HEK293 (cell line): ENCODE data around the gene TCP11X2.

Source experiments
- BCL11A ChIP-seq: fragments of 450-650 bp; formaldehyde crosslinking; IDR thresholded peaks from 2 replicates; pipeline ENCODE4 v1.5.1; 2016; ENCODE audit warnings: low read depth, missing biosample characterization, missing genetic modification characterization
- BCL11B ChIP-seq: fragments of 450-650 bp; formaldehyde crosslinking; IDR thresholded peaks from 2 replicates; pipeline ENCODE4 v1.5.1; 2016; ENCODE audit warnings: low read depth, missing biosample characterization, missing genetic modification characterization
- GFI1B ChIP-seq: fragments of 450-650 bp; formaldehyde crosslinking; IDR thresholded peaks from 2 replicates; pipeline ENCODE4 v1.5.1; 2016; ENCODE audit warnings: missing biosample characterization, missing genetic modification characterization
- GLIS1 ChIP-seq: fragments of 450-650 bp; formaldehyde crosslinking; IDR thresholded peaks from 2 replicates; pipeline ENCODE4 v1.5.1; 2016; ENCODE audit warnings: missing biosample characterization, missing genetic modification characterization
- INSM2 ChIP-seq: fragments of 450-650 bp; formaldehyde crosslinking; IDR thresholded peaks from 2 replicates; pipeline ENCODE4 v1.5.1; 2016; ENCODE audit warnings: missing biosample characterization, missing genetic modification characterization
- KLF8 ChIP-seq: fragments of 450-650 bp; formaldehyde crosslinking; IDR thresholded peaks from 2 replicates; pipeline ENCODE4 v1.5.1; 2016; ENCODE audit warnings: missing biosample characterization, missing genetic modification characterization
- REST ChIP-seq: fragments of 450-650 bp; formaldehyde crosslinking; IDR thresholded peaks from 2 replicates; pipeline ENCODE4 v1.5.1; 2016; ENCODE audit warnings: missing biosample characterization, missing genetic modification characterization
- SP3 ChIP-seq: fragments of 450-650 bp; formaldehyde crosslinking; IDR thresholded peaks from 2 replicates; pipeline ENCODE4 v1.5.1; 2016; ENCODE audit warnings: missing biosample characterization, missing genetic modification characterization
- YY2 ChIP-seq: fragments of 450-650 bp; formaldehyde crosslinking; IDR thresholded peaks from 2 replicates; pipeline ENCODE4 v1.5.1; 2016; ENCODE audit warnings: missing biosample characterization, missing genetic modification characterization
- ZBTB8A ChIP-seq: fragments of 450-650 bp; formaldehyde crosslinking; IDR thresholded peaks from 2 replicates; pipeline ENCODE4 v1.5.1; 2016; ENCODE audit warnings: missing biosample characterization, missing genetic modification characterization
- ZEB2 ChIP-seq: fragments of 450-650 bp; formaldehyde crosslinking; IDR thresholded peaks from 2 replicates; pipeline ENCODE4 v1.5.1; 2016; ENCODE audit warnings: missing biosample characterization, missing genetic modification characterization
- ZIC2 ChIP-seq: fragments of 450-650 bp; formaldehyde crosslinking; IDR thresholded peaks from 2 replicates; pipeline ENCODE4 v1.5.1; 2016; ENCODE audit warnings: missing biosample characterization, missing genetic modification characterization
- ZNF148 ChIP-seq: fragments of 450-650 bp; formaldehyde crosslinking; IDR thresholded peaks from 2 replicates; pipeline ENCODE4 v1.5.0; 2017; ENCODE audit warnings: missing biosample characterization, missing genetic modification characterization, borderline replicate concordance
- ZNF155 ChIP-seq: fragments of 450-650 bp; formaldehyde crosslinking; IDR thresholded peaks from 2 replicates; pipeline ENCODE4 v1.5.1; 2016; ENCODE audit warnings: missing biosample characterization, missing genetic modification characterization
- ZNF157 ChIP-seq: fragments of 450-650 bp; formaldehyde crosslinking; IDR thresholded peaks from 2 replicates; pipeline ENCODE4 v1.5.1; 2016; ENCODE audit warnings: missing biosample characterization, missing genetic modification characterization
- ZNF169 ChIP-seq: fragments of 450-650 bp; formaldehyde crosslinking; IDR thresholded peaks from 2 replicates; pipeline ENCODE4 v1.5.1; 2016; ENCODE audit warnings: missing biosample characterization, missing genetic modification characterization
- ZNF239 ChIP-seq: fragments of 450-650 bp; formaldehyde crosslinking; IDR thresholded peaks from 2 replicates; pipeline ENCODE4 v1.5.1; 2016; ENCODE audit warnings: missing biosample characterization, missing genetic modification characterization
- ZNF280D ChIP-seq: fragments of 450-650 bp; formaldehyde crosslinking; IDR thresholded peaks from 2 replicates; pipeline ENCODE4 v1.5.1; 2016; ENCODE audit warnings: missing biosample characterization, missing genetic modification characterization
- ZNF341 ChIP-seq: fragments of 450-650 bp; formaldehyde crosslinking; IDR thresholded peaks from 2 replicates; pipeline ENCODE4; 2016; ENCODE audit warnings: low read depth, missing biosample characterization, missing genetic modification characterization
- ZNF585B ChIP-seq: fragments of 450-650 bp; formaldehyde crosslinking; IDR thresholded peaks from 2 replicates; pipeline ENCODE4 v1.5.1; 2016; ENCODE audit warnings: missing biosample characterization, missing genetic modification characterization
- ZNF600 ChIP-seq: fragments of 450-650 bp; formaldehyde crosslinking; IDR thresholded peaks from 2 replicates; pipeline ENCODE4 v1.5.1; 2016; ENCODE audit warnings: missing biosample characterization, missing genetic modification characterization
- ZNF624 ChIP-seq: fragments of 450-650 bp; formaldehyde crosslinking; IDR thresholded peaks from 2 replicates; pipeline ENCODE4 v1.5.1; 2017; ENCODE audit warnings: missing biosample characterization, missing genetic modification characterization
- ZNF639 ChIP-seq: fragments of 450-650 bp; formaldehyde crosslinking; IDR thresholded peaks from 2 replicates; pipeline ENCODE4 v1.5.1; 2016; ENCODE audit warnings: missing biosample characterization, missing genetic modification characterization
- ZNF645 ChIP-seq: fragments of 450-650 bp; formaldehyde crosslinking; IDR thresholded peaks from 2 replicates; pipeline ENCODE4; 2016; ENCODE audit warnings: missing biosample characterization, missing genetic modification characterization
- ZNF654 ChIP-seq: fragments of 450-650 bp; formaldehyde crosslinking; IDR thresholded peaks from 2 replicates; pipeline ENCODE4 v1.5.1; 2016; ENCODE audit warnings: low read depth, missing biosample characterization, missing genetic modification characterization

Gene TCP11X2

GRCh38 chrX:102515975-102516941, 44.6 kb upstream of the TCP11X2 start, which contains the start of gene TMSB15A (continued):
- no peak for TF ChIP-seq ZNF148
- no peak for TF ChIP-seq ZEB2 (tag by site-specific recombination)
- no peak for TF ChIP-seq ZNF239 (tag by site-specific recombination)
- TF ChIP-seq ZBTB8A: peak; percentile 69
- no peak for TF ChIP-seq ZNF624
- no peak for TF ChIP-seq INSM2 (tag by site-specific recombination)
- no peak for TF ChIP-seq BCL11A
- 0 out of 2 replicates have a peak, but pooled peaks have one; percentile 10 for TF ChIP-seq ZIC2
- TF ChIP-seq ZNF155 (tag by site-specific recombination): no peak
- no peak for TF ChIP-seq ZNF639 (tag by site-specific recombination)
- TF ChIP-seq ZNF645: no peak
- no peak for TF ChIP-seq YY2 (tag by site-specific recombination)
- peak; percentile 66 for TF ChIP-seq GLIS1 (tag by site-specific recombination)
- no peak for TF ChIP-seq ZNF654 (tag by site-specific recombination)
- no peak for TF ChIP-seq REST (tag by site-specific recombination)
- peak; percentile 38; the same call in 1 of the 2 replicates for TF ChIP-seq SP3 (tag by site-specific recombination)
- TF ChIP-seq ZNF280D (tag by site-specific recombination): no peak
- no peak for TF ChIP-seq ZNF169 (tag by site-specific recombination)
- TF ChIP-seq GFI1B (tag by site-specific recombination): no peak
- no peak for TF ChIP-seq ZNF341 (tag by site-specific recombination)
- no peak for TF ChIP-seq BCL11B (tag by site-specific recombination)
- TF ChIP-seq ZNF157 (tag by site-specific recombination): no peak
- TF ChIP-seq KLF8 (tag by site-specific recombination): no peak
- no peak for TF ChIP-seq ZNF585B (tag by site-specific recombination)
- TF ChIP-seq ZNF600 (tag by site-specific recombination): peak; percentile 78
